Neuronal stem cell (in vitro differentiated cells): ENCODE measurements around the gene FCHSD2. TPM values are rescaled to one million over a fixed set of nuclear protein-coding genes. Genes with fewer than 3 reads are reported as not detected.

Source experiments
- DNase-seq: peaks from one replicate; pipeline ENCODE4 v3.0.0-alpha.2; 2013; ENCODE audit warnings: low spot score
- H2AFZ ChIP-seq: one replicate; pipeline ENCODE4 v1.6.1; 2013; ENCODE audit warnings: mild to moderate bottlenecking, low read length, inconsistent platforms
- H2AK5ac ChIP-seq: 2 replicates; pipeline ENCODE4 v1.6.1; 2013; ENCODE audit warnings: low read depth, mild to moderate bottlenecking, inconsistent platforms, low read length, moderate library complexity, mixed read lengths
- H2BK120ac ChIP-seq: 2 replicates; pipeline ENCODE4 v1.6.1; 2013; ENCODE audit warnings: low read depth, mild to moderate bottlenecking, inconsistent platforms, low read length, moderate library complexity, mixed read lengths
- H2BK12ac ChIP-seq: one replicate; pipeline ENCODE4 v1.6.1; 2013; ENCODE audit warnings: low read length, inconsistent platforms
- H2BK15ac ChIP-seq: 2 replicates; pipeline ENCODE4 v1.6.1; 2013; ENCODE audit warnings: mild to moderate bottlenecking, low read length, inconsistent platforms, mixed read lengths
- H2BK5ac ChIP-seq: one replicate; pipeline ENCODE4 v1.6.1; 2013; ENCODE audit warnings: inconsistent platforms, mild to moderate bottlenecking, low read length, moderate library complexity
- H3K14ac ChIP-seq: one replicate; pipeline ENCODE4 v1.6.1; 2013; ENCODE audit warnings: low read length, inconsistent platforms
- H3K18ac ChIP-seq: 2 replicates; pipeline ENCODE4 v1.6.1; 2013; ENCODE audit warnings: low read length, inconsistent platforms
- H3K23ac ChIP-seq: 2 replicates; pipeline ENCODE4 v1.6.1; 2013; ENCODE audit warnings: low read depth, mild to moderate bottlenecking, mixed read lengths, low read length, inconsistent platforms; ENCODE audit not compliant: poor library complexity
- H3K27ac ChIP-seq: replicated peaks from 3 replicates; pipeline ENCODE4 v1.5.1; 2013; ENCODE audit warnings: low read length, inconsistent platforms
- H3K27me3 ChIP-seq, 3 experiments: 2 replicates each; pipeline ENCODE4 v1.6.1; 2013; ENCODE audit warnings: low read length in 3 of 3, mild to moderate bottlenecking in 2 of 3, inconsistent platforms in 1 of 3, low read depth in 1 of 3, mixed read lengths in 1 of 3, moderate library complexity in 1 of 3; ENCODE audit not compliant: control insufficient read depth in 3 of 3, insufficient read depth in 3 of 3
- H3K36me3 ChIP-seq, 2 donors: replicated peaks in 1 of 2; 2 replicates each; pipeline ENCODE4 v1.6.1; 2013; ENCODE audit warnings: low read length in 2 of 2; ENCODE audit not compliant: control insufficient read depth in 2 of 2, insufficient read depth in 2 of 2
- H3K4ac ChIP-seq: 2 replicates; pipeline ENCODE4 v1.6.1; 2013; ENCODE audit warnings: inconsistent platforms, mild to moderate bottlenecking, low read length, moderate library complexity
- H3K4me1 ChIP-seq, 2 donors: 1 replicate in 1 of 2; 2 replicates in 1 of 2; pipeline ENCODE4 v1.6.1; 2013; ENCODE audit warnings: low read length in 2 of 2, low read depth in 1 of 2; ENCODE audit not compliant: control insufficient read depth in 2 of 2, insufficient read depth in 1 of 2
- H3K4me2 ChIP-seq: one replicate; pipeline ENCODE4 v1.6.1; 2013; ENCODE audit warnings: mild to moderate bottlenecking, low read length, inconsistent platforms; ENCODE audit not compliant: insufficient read depth, poor library complexity, severe bottlenecking
- H3K4me3 ChIP-seq, 2 donors: 2 replicates each; pipeline ENCODE4 v1.5.1; 2013; ENCODE audit warnings: low read length in 2 of 2, mild to moderate bottlenecking in 2 of 2, inconsistent platforms in 1 of 2, moderate library complexity in 1 of 2
- H3K79me1 ChIP-seq: one replicate; pipeline ENCODE4 v1.6.1; 2013; ENCODE audit warnings: low read depth, mild to moderate bottlenecking, inconsistent platforms, low read length, moderate library complexity
- H3K9ac ChIP-seq: one replicate; pipeline ENCODE4 v1.6.1; 2013; ENCODE audit warnings: mild to moderate bottlenecking, low read depth, low read length, inconsistent platforms; ENCODE audit not compliant: poor library complexity
- H3K9me3 ChIP-seq, 2 donors: replicated peaks in 1 of 2; 2 replicates each; pipeline versions ENCODE3 to v1.6.1; 2013; ENCODE audit warnings: low read length in 2 of 2, mild to moderate bottlenecking in 2 of 2, inconsistent platforms in 1 of 2, low read depth in 1 of 2, mixed read lengths in 1 of 2, moderate library complexity in 1 of 2; ENCODE audit not compliant: control insufficient read depth in 2 of 2, insufficient read depth in 1 of 2
- H4K8ac ChIP-seq: one replicate; pipeline ENCODE4 v1.6.1; 2013; ENCODE audit warnings: low read depth, mild to moderate bottlenecking, inconsistent platforms, low read length, moderate library complexity
- H4K91ac ChIP-seq: one replicate; pipeline ENCODE4 v1.6.1; 2013; ENCODE audit warnings: low read length, low read depth, mild to moderate bottlenecking, inconsistent platforms; ENCODE audit not compliant: poor library complexity
- WGBS, 2 donors: extraction: QIAGEN DNeasy Blood & Tissue Kit; methylation state at CpG; one replicate each; pipeline ENCODE4 v1.1.7; 2013; ENCODE audit warnings: missing lambda C conversion rate in 2 of 2, mixed read lengths in 1 of 2; ENCODE audit not compliant: insufficient read length in 2 of 2, insufficient replicate concordance in 1 of 2; ENCODE audit errors: extremely low coverage in 2 of 2; 5-methylcytosine and 5-hydroxymethylcytosine counted together
- small RNA-seq: library from polyadenylated mRNA; stranded (forward); fragments of <200 nt; extraction: miRNeasy Mini kit (QIAGEN cat#:217004); gene quantifications from one replicate; pipeline ENCODE3, GENCODE V24; 2013; ENCODE audit not compliant: insufficient read depth

The FCHSD2 gene

DNA sequence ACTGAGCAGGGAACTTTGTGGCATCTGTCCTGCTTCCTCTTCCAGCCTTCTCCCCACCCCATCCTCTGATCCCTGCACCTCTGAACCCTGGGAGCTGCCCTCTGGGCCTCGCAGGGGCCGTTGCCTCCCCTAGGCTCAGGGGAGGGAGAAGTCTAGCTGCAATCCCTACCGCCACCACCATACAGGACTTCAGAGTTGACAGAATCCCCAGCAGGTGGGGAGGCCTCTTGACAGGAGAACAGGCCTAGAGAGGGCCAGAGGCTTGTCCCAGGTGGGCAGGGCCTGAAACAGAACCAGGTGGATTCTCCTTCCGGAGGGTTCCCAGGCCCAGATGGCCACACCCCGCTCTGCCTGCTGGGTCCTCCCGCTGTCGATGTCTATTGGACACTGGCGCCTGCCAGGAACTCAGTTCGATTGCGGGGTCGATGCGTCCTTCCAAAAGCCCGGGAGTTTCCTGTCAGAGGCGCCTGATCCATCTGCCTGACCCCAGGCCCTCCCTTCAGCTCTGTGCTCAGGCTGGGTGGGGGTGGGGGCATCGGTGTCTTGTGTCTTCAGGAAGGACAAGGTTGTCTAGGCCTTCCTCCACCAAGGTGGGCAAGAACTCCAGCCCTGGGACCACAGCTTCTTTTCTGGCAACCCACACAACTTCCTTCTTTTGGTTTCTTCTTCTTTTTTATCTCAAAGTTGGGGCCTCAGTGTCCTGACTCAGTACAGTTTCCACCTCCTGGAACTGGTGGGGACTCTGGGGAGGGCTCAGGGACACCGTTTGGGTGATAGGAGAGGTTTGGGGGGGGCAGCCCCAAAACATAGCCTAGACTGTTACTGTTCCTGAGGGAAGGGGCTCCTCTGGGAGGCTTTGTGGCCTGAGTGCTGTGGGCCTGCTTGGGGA lies 354.7 kb downstream of the FCHSD2 start:
- Histone ChIP-seq H3K18ac (no peak overlapping the region), H2BK15ac (peak overlapping the region; percentile 5), H4K8ac (no peak overlapping the region), H3K79me1 (peaks cover 1% of the 10 kb centered on the region), H3K4me1 (peaks cover 2 to 13% of the 10 kb centered on the region in 2 donors), H3K4me3 (no peak overlapping the region), H2BK12ac (no peak overlapping the region), H3K14ac (no peak overlapping the region), H3K27ac (no peak overlapping the region), H3K23ac (peak overlapping the region; percentile 10), H2BK120ac (no peak overlapping the region), H3K4me2 (no peak overlapping the region), H3K4ac (no peak overlapping the region), H2AFZ (peak overlapping the region; percentile 72), H3K36me3 (no peaks in the 10 kb centered on the region), H3K27me3 (peaks cover 0 to 11% (median 0%) of the 10 kb centered on the region in 3 experiments), H2AK5ac (no peak overlapping the region), H2BK5ac (peak overlapping the region; percentile 84), H4K91ac (no peak overlapping the region), H3K9ac (no peak overlapping the region), H3K9me3 (no peaks in the 10 kb centered on the region)
- WGBS, 2 donors = no CpG with 5 or more reads among the region's 16 CpGs
- no peak for DNase-seq

Small RNAs within 50 kb of the gene (small RNA-seq; reads per million reads assigned to genes)
- gene RNU6-672P = not detected
